ENCODE results near the gene RPL26.

RPL26 gene

DNA sequence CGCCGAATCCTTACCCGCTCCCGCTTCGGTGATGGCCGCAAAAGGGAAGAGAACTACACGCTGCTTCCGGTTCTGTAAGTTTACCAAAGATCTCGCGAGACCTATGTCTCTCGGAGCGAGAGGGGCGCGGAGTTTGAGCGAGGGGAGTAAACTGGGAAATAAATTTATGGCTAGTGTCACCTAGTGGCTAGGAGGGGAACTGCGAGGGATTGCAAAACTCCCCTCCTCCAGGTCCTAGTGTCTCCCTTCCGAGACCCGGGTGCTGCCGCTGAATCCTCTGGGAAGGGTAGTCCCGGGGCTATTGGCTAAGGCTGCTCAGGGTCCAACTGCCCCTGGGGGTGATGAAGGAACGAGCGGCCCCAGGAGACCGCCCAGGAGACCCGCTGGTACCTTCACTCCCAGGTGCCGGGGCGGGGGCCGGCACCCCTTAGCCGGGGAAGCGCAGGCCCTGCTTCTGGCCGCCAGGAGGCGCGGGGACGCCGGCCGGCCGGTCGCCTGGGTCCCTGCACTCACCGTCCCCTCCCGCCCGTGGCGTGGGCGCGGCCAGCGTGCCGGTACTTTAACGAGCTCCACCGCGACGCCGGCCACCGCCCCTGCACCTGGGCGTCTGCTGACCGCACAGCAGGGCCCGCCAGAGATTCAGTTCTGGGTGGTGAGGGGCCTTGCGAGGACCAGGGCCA lies at the start of gene RPL26:
Gene RPL26 (minus strand): TSS at position 51 of the 680 bp plus-strand sequence. CDS start 883 bp downstream, outside the sequence.
- in situ Hi-C loops (cut with MboI; ENCODE audit: low sequenced_read_pairs): no loop called here

DNA sequence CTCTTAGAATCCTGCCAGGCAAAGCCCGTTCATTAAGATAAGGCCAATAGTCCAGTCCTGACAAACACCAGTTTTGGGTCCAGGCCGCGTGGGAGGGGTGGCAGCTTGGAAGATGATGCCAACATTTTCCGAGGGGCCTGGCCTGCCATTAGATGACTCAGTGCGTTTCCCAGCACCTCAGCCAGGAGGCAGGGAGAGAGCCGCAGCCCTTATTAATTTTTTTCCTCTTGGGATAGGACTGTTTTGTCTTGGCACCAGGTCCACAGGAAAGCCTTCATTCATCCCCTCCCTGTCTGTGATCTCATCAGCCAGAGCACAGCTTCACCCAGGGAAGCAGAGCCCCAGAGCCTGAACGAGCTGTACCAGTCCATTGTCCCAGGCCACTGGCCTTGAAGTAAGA lies 48.0 kb upstream of the RPL26 start:
- in situ Hi-C loops (cut with MboI; ENCODE audit: low sequenced_read_pairs): no loop called here

DNA sequence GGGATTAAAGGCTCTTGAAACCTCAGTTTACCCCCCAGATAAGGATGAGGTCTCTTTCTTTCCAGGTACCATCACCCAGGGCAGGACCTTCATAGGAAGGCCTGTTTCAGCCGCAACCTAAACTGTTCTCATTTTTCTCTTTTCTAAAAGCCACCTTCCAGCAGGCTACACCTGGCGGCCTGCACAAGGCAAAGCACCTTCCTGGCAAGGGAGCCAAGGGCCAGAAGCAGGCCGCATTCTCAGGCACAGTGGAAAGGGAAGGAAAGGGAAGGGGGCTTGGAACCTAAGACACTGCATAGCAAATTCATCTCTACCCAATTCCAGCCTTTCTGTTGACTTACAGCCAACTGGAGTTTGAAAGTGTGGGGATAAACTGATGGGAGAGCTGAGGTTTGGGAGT lies 43.8 kb upstream of the RPL26 start:
- in situ Hi-C loops (cut with MboI; ENCODE audit: low sequenced_read_pairs): no loop called here

- in situ Hi-C loops (cut with MboI; ENCODE audit: low sequenced_read_pairs): no loop called here
These were observed 43.2 kb upstream of the RPL26 start for GRCh38 chr17:8426094-8426720.

DNA sequence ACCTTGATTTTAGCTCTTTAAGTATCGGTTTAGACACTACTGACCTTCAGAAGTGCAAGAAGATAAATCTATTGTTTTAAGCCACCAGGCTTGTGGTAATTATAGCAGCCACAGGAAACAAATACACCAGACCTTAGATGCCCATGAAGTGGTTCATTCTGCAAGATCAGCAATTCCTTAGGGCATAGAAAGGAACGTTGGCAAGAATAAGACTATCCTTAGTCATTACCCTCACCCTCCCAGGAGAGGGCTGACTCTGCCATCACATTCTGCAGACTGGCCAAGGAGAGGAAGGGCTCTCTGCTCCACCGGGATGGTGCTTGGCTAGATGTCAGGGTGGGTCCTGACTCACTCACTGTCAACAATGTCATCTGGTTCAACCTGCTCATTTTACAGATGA lies 38.6 kb upstream of the RPL26 start:
- in situ Hi-C loops (cut with MboI; ENCODE audit: low sequenced_read_pairs): no loop called here

GRCh38 chr17:8420041-8420934 lies 37.3 kb upstream of the RPL26 start:
- in situ Hi-C loops (cut with MboI; ENCODE audit: low sequenced_read_pairs): no loop called here

DNA sequence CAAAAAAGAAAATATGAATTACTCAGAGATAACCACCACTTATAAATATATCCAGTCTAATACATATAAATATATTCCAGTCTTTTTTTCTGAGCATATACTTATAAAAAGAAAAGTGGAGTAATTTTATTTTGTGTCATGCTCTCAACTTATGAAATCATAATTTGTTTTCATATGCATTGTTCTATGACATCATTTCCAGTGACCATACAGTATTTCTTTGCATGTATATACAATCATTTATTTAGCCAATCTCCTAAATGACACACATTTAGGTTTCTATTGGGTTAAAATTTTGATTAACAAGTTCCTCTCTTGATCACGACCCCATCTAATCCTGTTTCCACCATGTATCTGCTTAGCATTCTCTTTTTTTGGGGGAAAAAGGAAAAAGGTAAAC lies 36.3 kb upstream of the RPL26 start:
- in situ Hi-C loops (cut with MboI; ENCODE audit: low sequenced_read_pairs): no loop called here

DNA sequence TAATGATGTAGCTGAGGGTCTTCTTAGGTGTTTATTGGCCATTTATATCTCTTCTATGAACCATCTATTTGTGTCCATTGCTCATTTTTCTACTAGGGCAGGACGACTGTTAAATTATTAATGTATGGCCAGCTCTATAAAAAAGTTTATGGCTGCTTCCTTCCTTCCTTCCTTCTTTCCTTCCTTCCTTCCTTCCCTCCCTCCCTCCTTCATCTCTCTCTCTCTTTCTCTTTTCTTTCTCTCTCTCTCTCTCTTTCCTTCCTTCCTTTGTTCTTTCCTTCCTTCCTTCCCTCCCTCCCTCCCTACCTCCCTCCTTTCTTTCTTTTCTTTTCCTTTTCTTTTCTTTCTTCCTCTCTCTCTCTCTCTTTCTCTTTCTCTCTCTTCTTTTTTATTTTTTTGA lies 35.5 kb upstream of the RPL26 start:
- in situ Hi-C loops (cut with MboI; ENCODE audit: low sequenced_read_pairs): no loop called here

- in situ Hi-C loops (cut with MboI; ENCODE audit: low sequenced_read_pairs): no loop called here
These were observed 34.8 kb upstream of the RPL26 start for GRCh38 chr17:8417806-8418205.

DNA sequence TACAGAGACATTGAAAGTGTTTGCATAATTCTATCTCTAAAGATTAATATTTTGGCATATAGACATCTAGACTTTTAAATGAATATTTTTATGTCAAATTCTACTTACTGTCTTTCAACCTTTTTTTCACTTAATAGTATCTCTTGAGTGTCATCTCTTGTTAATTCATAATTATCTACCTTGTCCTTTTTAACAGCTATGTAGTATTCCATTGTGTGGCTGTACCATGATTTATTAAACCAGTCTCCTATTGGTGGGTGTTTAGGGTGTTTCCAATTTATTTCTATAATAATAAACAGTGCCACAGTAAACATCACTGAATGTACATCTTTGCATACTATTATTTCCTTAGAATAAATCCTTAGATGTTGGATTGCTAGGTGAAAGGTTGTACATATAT lies 30.9 kb upstream of the RPL26 start:
- in situ Hi-C loops (cut with MboI; ENCODE audit: low sequenced_read_pairs): no loop called here

DNA sequence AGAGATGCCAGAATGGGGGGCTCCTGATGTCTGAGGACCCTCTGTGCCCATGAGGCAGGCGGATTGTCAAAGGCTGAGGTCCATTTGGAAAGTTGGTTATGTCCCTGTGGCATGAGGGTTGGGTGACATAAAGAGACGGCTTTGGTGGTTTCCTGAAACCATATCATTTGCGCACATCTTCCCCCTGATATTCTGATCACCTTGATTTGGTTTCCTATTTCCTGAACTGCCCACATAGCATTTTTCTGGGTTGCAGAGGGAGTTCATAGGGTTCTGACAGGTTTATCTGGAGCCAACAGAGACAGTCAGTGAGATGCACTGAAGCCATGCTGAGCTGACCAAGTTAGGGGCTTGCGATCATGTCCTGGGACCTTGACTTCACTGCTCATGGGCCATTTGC lies 30.3 kb upstream of the RPL26 start:
- in situ Hi-C loops (cut with MboI; ENCODE audit: low sequenced_read_pairs): no loop called here

DNA sequence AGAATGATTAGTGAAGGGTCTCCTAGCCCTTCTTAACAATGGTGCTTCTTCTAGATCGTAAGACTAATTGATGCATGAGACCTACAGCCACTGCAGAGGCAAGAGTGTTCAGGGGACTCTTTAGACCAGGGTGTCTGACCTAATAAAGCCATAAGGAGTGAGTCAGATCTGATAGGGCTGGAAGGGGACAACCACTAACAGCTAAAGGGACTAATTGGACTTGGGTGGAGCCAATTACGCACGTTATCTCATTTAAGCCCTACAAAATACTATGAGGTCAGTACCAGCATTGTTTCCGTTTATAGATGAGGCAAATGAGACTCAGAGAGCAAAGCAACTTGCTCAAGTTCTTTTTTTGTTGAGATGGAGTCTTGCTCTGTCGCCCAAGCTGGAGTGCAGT lies 29.1 kb upstream of the RPL26 start:
- in situ Hi-C loops (cut with MboI; ENCODE audit: low sequenced_read_pairs): no loop called here

GRCh38 chr17:8410883-8411238 lies 27.9 kb upstream of the RPL26 start:
- in situ Hi-C loops (cut with MboI; ENCODE audit: low sequenced_read_pairs): no loop called here

GRCh38 chr17:8409966-8410882 lies 27.2 kb upstream of the RPL26 start:
- in situ Hi-C loops (cut with MboI; ENCODE audit: low sequenced_read_pairs): no loop called here

GRCh38 chr17:8408371-8408770 lies 25.4 kb upstream of the RPL26 start:
- in situ Hi-C loops (cut with MboI; ENCODE audit: low sequenced_read_pairs): no loop called here

DNA sequence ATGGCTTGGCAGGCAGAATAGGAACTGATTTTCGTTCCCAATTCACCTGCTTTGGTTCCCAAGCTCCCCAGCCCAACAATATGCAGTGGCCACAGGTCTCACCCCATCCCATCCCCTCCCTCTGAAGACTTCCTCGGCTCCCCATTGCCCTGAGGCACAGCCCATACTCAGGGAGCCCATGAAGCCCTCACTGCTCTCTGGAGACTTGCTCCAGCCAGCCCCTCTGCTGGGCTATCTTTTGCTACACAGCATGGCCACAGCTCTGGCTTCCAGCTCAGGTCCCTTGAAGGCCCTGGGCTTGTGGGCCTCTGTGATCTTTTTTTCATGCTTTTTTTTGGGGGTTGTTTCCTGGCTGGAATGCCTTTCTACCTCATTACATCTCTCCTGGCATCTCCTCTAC lies 23.2 kb upstream of the RPL26 start:
- in situ Hi-C loops (cut with MboI; ENCODE audit: low sequenced_read_pairs): no loop called here

- in situ Hi-C loops (cut with MboI; ENCODE audit: low sequenced_read_pairs): no loop called here
These were observed 22.6 kb upstream of the RPL26 start for GRCh38 chr17:8405499-8406016.

DNA sequence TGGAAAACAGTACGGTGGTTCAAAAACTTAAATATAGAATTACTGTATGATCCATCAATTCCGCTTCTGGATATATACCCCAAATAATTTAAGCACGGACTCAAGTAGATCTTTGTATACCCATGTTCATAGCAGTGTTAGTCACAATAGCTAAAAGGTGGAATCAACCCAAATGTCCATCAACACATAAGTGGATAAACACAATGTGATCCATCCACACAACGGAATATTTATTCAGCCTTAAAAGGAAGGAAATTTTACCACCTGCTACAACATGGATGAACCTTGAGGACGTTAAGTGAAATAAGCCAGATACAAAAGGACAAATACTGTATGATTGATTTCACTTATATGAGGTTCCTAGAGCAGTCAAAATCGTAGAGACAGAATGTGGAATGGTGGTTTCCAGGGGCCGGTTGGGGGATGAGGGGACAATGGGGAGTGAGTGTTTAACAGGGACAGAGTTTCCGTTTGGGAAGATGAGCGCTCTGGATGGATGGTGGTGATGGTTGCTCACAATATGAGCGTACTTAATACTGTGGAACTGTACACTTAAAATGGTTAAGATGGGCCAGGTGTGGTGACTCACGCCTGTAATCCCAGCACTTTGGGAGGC lies 20.0 kb upstream of the RPL26 start:
- in situ Hi-C loops (cut with MboI; ENCODE audit: low sequenced_read_pairs): no loop called here

GRCh38 chr17:8401107-8401506 lies 18.1 kb upstream of the RPL26 start:
- in situ Hi-C loops (cut with MboI; ENCODE audit: low sequenced_read_pairs): no loop called here

GRCh38 chr17:8398980-8399379 lies 16.0 kb upstream of the RPL26 start:
- in situ Hi-C loops (cut with MboI; ENCODE audit: low sequenced_read_pairs): no loop called here

Data from hTERT RPE-1 (cell line).